ENCODE measurements around the gene PASD1.
"Not testable (repeated sequence)": the region's sequence is repeated elsewhere in the genome, so short reads cannot be mapped to it uniquely, and the experiment has no call there.

Gene PASD1

GRCh38 chrX:151624677-151625076 lies 61.2 kb downstream of the PASD1 start:
- no peak for DNase-seq (ENCODE audit: low read depth)

GRCh38 chrX:151631822-151632221 lies 68.3 kb downstream of the PASD1 start:
- no peak for DNase-seq (ENCODE audit: low read depth)

- DNase-seq (ENCODE audit: low read depth): no peak
Measured at GRCh38 chrX:151633157-151633556, 69.7 kb downstream of the PASD1 start.

GRCh38 chrX:151634937-151635336 lies 71.5 kb downstream of the PASD1 start:
- no peak for DNase-seq (ENCODE audit: low read depth)

- DNase-seq (ENCODE audit: low read depth): no peak
Measured at GRCh38 chrX:151641564-151641963, 78.1 kb downstream of the PASD1 start.

- no peak for DNase-seq (ENCODE audit: low read depth)
Measured at GRCh38 chrX:151675121-151675746, 111.8 kb downstream of the PASD1 start.

- no peak for DNase-seq (ENCODE audit: low read depth)
Measured at GRCh38 chrX:151676196-151676595, 112.7 kb downstream of the PASD1 start.

- peak; percentile 3 for DNase-seq (ENCODE audit: low read depth)
Measured at GRCh38 chrX:151679798-151680402, 116.4 kb downstream of the PASD1 start.

- DNase-seq (ENCODE audit: low read depth): peak; percentile 6
Measured at GRCh38 chrX:151680805-151681204, 117.3 kb downstream of the PASD1 start.

- no peak for DNase-seq (ENCODE audit: low read depth)
Measured at GRCh38 chrX:151687635-151688034, 124.2 kb downstream of the PASD1 start.

GRCh38 chrX:151688695-151689094 lies 125.2 kb downstream of the PASD1 start:
- no peak for DNase-seq (ENCODE audit: low read depth)

- no peak for DNase-seq (ENCODE audit: low read depth)
Measured at GRCh38 chrX:151692825-151693224, 129.3 kb downstream of the PASD1 start.

GRCh38 chrX:151694121-151694520 lies 130.6 kb downstream of the PASD1 start:
- no peak for DNase-seq (ENCODE audit: low read depth)

- DNase-seq (ENCODE audit: low read depth): no peak
Measured at GRCh38 chrX:151694661-151695582, 131.4 kb downstream of the PASD1 start, which contains the start of gene PRRG3. TSS of gene PRRG3 (plus strand) at chrX:151695458. CDS start at chrX:151698815, 3,357 bp downstream.

- no peak for DNase-seq (ENCODE audit: low read depth)
Measured at GRCh38 chrX:151695583-151696340, 132.3 kb downstream of the PASD1 start.

GRCh38 chrX:151697082-151697481 lies 133.6 kb downstream of the PASD1 start:
- not testable (repeated sequence) for DNase-seq (ENCODE audit: low read depth)

- DNase-seq (ENCODE audit: low read depth): no peak
Measured at GRCh38 chrX:151697522-151697921, 134.0 kb downstream of the PASD1 start.

- DNase-seq (ENCODE audit: low read depth): no peak
Measured at GRCh38 chrX:151698485-151698884, 135.0 kb downstream of the PASD1 start.

GRCh38 chrX:151699746-151700145 lies 136.3 kb downstream of the PASD1 start:
- no peak for DNase-seq (ENCODE audit: low read depth)

GRCh38 chrX:151700581-151700980 lies 137.1 kb downstream of the PASD1 start:
- DNase-seq (ENCODE audit: low read depth): no peak

GRCh38 chrX:151701071-151701470 lies 137.6 kb downstream of the PASD1 start:
- DNase-seq (ENCODE audit: low read depth): no peak

- DNase-seq (ENCODE audit: low read depth): no peak
Measured at GRCh38 chrX:151701531-151701930, 138.1 kb downstream of the PASD1 start.

Data from amniotic epithelial cell (primary cell).